Measurements from ENCODE around the gene ATR.

GRCh38 chr3:142595141-142595540, 16.6 kb upstream of the ATR start:
- TF ChIP-seq, protein P1, sequence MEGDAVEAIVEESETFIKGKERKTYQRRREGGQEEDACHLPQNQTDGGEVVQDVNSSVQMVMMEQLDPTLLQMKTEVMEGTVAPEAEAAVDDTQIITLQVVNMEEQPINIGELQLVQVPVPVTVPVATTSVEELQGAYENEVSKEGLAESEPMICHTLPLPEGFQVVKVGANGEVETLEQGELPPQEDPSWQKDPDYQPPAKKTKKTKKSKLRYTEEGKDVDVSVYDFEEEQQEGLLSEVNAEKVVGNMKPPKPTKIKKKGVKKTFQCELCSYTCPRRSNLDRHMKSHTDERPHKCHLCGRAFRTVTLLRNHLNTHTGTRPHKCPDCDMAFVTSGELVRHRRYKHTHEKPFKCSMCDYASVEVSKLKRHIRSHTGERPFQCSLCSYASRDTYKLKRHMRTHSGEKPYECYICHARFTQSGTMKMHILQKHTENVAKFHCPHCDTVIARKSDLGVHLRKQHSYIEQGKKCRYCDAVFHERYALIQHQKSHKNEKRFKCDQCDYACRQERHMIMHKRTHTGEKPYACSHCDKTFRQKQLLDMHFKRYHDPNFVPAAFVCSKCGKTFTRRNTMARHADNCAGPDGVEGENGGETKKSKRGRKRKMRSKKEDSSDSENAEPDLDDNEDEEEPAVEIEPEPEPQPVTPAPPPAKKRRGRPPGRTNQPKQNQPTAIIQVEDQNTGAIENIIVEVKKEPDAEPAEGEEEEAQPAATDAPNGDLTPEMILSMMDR (IDR thresholded peaks at IDR 0.05; ENCODE audit: low read depth, low read length), result no peak
- TF ChIP-seq POLR2A (IDR thresholded peaks at IDR 0.05; ENCODE audit: extremely low read depth, insufficient read length), result no peak
- TF ChIP-seq, protein P2, sequence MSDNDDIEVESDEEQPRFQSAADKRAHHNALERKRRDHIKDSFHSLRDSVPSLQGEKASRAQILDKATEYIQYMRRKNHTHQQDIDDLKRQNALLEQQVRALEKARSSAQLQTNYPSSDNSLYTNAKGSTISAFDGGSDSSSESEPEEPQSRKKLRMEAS (IDR thresholded peaks at IDR 0.05; ENCODE audit: low read depth, low read length), result no peak
- no peak for TF ChIP-seq MYC (IDR thresholded peaks at IDR 0.05; ENCODE audit: low read depth, low read length)
